Measurements from ENCODE around the gene TSHZ2. TPM values are rescaled to one million over a fixed set of nuclear protein-coding genes. Genes with fewer than 3 reads are reported as not detected.

TSHZ2 gene
- total RNA-seq, 1 experiment from 2014 or later, result 0.07 TPM

DNA sequence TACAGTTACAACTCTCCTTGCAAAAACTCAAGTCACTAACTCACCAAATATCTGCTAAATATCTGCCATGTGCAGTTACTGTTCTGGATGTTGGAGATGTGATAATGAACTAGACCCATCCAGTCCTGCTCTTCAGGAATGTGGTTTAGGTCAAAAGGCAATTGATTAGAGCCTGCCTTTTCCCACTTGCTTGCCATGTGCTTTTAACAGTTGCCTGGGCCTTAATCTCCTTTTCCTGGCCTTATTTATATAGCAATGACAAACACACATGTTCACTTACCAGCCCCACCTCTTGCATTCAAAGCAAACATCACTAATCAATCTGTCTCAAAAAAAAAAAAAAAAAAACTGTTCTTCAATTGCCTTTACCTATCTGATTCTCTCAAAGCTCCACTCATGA is 422.3 kb downstream of the TSHZ2 start:
- no peak for TF ChIP-seq SP1 (IDR thresholded peaks at IDR 0.05; ENCODE audit: low read depth)
- no peak for TF ChIP-seq EGR1 (IDR thresholded peaks at IDR 0.05; ENCODE audit: low read depth)
- TF ChIP-seq JUND (IDR thresholded peaks at IDR 0.05), result no peak
- no peak for TF ChIP-seq TCF7L2 (IDR thresholded peaks at IDR 0.05; ENCODE audit: borderline replicate concordance, extremely low read depth, insufficient read depth, insufficient read length)
- no peak for TF ChIP-seq ZFX (IDR thresholded peaks at IDR 0.05)
- TF ChIP-seq, protein P1, sequence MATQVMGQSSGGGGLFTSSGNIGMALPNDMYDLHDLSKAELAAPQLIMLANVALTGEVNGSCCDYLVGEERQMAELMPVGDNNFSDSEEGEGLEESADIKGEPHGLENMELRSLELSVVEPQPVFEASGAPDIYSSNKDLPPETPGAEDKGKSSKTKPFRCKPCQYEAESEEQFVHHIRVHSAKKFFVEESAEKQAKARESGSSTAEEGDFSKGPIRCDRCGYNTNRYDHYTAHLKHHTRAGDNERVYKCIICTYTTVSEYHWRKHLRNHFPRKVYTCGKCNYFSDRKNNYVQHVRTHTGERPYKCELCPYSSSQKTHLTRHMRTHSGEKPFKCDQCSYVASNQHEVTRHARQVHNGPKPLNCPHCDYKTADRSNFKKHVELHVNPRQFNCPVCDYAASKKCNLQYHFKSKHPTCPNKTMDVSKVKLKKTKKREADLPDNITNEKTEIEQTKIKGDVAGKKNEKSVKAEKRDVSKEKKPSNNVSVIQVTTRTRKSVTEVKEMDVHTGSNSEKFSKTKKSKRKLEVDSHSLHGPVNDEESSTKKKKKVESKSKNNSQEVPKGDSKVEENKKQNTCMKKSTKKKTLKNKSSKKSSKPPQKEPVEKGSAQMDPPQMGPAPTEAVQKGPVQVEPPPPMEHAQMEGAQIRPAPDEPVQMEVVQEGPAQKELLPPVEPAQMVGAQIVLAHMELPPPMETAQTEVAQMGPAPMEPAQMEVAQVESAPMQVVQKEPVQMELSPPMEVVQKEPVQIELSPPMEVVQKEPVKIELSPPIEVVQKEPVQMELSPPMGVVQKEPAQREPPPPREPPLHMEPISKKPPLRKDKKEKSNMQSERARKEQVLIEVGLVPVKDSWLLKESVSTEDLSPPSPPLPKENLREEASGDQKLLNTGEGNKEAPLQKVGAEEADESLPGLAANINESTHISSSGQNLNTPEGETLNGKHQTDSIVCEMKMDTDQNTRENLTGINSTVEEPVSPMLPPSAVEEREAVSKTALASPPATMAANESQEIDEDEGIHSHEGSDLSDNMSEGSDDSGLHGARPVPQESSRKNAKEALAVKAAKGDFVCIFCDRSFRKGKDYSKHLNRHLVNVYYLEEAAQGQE (IDR thresholded peaks at IDR 0.05; ENCODE audit: low read depth), result no peak
- no peak for TF ChIP-seq POLR2AphosphoS5 (IDR thresholded peaks at IDR 0.05; ENCODE audit: low read depth, low read length)
- TF ChIP-seq ELF1 (IDR thresholded peaks at IDR 0.05; ENCODE audit: borderline replicate concordance, low read depth), result no peak
- TF ChIP-seq SRF (IDR thresholded peaks at IDR 0.05; ENCODE audit: low read depth), result no peak
- no peak for TF ChIP-seq EZH2 (IDR thresholded peaks at IDR 0.05)
- TF ChIP-seq EZH2phosphoT487 (IDR thresholded peaks at IDR 0.05; ENCODE audit: borderline replicate concordance), result no peak
- TF ChIP-seq SIN3A (IDR thresholded peaks at IDR 0.05; ENCODE audit: low read depth), result no peak
- TF ChIP-seq CBX3 (IDR thresholded peaks at IDR 0.05; ENCODE audit: low read depth), result no peak
- TF ChIP-seq, protein P2, sequence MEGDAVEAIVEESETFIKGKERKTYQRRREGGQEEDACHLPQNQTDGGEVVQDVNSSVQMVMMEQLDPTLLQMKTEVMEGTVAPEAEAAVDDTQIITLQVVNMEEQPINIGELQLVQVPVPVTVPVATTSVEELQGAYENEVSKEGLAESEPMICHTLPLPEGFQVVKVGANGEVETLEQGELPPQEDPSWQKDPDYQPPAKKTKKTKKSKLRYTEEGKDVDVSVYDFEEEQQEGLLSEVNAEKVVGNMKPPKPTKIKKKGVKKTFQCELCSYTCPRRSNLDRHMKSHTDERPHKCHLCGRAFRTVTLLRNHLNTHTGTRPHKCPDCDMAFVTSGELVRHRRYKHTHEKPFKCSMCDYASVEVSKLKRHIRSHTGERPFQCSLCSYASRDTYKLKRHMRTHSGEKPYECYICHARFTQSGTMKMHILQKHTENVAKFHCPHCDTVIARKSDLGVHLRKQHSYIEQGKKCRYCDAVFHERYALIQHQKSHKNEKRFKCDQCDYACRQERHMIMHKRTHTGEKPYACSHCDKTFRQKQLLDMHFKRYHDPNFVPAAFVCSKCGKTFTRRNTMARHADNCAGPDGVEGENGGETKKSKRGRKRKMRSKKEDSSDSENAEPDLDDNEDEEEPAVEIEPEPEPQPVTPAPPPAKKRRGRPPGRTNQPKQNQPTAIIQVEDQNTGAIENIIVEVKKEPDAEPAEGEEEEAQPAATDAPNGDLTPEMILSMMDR (IDR thresholded peaks at IDR 0.05 in 2 of 3, conservative IDR thresholded peaks at IDR 0.05 in 1 of 3; ENCODE audit: borderline replicate concordance in 1 of 3, insufficient read depth in 1 of 3, low read depth in 2 of 3, low read length in 2 of 3), result no peak
- TF ChIP-seq, protein P3, sequence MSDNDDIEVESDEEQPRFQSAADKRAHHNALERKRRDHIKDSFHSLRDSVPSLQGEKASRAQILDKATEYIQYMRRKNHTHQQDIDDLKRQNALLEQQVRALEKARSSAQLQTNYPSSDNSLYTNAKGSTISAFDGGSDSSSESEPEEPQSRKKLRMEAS (IDR thresholded peaks at IDR 0.05), result no peak
- TF ChIP-seq, protein P4, sequence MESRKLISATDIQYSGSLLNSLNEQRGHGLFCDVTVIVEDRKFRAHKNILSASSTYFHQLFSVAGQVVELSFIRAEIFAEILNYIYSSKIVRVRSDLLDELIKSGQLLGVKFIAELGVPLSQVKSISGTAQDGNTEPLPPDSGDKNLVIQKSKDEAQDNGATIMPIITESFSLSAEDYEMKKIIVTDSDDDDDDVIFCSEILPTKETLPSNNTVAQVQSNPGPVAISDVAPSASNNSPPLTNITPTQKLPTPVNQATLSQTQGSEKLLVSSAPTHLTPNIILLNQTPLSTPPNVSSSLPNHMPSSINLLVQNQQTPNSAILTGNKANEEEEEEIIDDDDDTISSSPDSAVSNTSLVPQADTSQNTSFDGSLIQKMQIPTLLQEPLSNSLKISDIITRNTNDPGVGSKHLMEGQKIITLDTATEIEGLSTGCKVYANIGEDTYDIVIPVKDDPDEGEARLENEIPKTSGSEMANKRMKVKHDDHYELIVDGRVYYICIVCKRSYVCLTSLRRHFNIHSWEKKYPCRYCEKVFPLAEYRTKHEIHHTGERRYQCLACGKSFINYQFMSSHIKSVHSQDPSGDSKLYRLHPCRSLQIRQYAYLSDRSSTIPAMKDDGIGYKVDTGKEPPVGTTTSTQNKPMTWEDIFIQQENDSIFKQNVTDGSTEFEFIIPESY (IDR thresholded peaks at IDR 0.05; ENCODE audit: extremely low read depth, insufficient replicate concordance, low read length), result no peak
- TF ChIP-seq POLR2A (IDR thresholded peaks at IDR 0.05; ENCODE audit: borderline replicate concordance, extremely low read depth, insufficient read depth, insufficient read length), result no peak
- Histone ChIP-seq H3K4me1 (ENCODE audit: control insufficient read depth in 1 of 2, insufficient read depth in 2 of 2, low read length in 2 of 2) (no peaks in the 10 kb centered on the region), H3K27me3 (ENCODE audit: insufficient read depth, low read length) (0 out of 2 replicates have a peak, but pooled peaks cover 4% of the 10 kb centered on the region), H2AFZ (ENCODE audit: low read depth, low read length, poor library complexity, severe bottlenecking) (no peak overlapping the region), H3K9me2 (ENCODE audit: insufficient read depth) (no peaks in the 10 kb centered on the region), H3K4me3 (replicated peaks in 1 of 2; ENCODE audit: low read depth in 1 of 2, low read length in 2 of 2) (no peak overlapping the region), H3K36me3 (ENCODE audit: control insufficient read depth in 1 of 2, insufficient read depth in 2 of 2, low read length in 2 of 2) (no peaks in the 10 kb centered on the region), H3K9me3 (ENCODE audit: control insufficient read depth in 1 of 2, insufficient read depth in 1 of 2, low read depth in 1 of 2, low read length in 2 of 2) (no peaks in the 10 kb centered on the region), H3K27ac (ENCODE audit: low read depth, low read length) (no peak overlapping the region), H3K9ac (ENCODE audit: low read length) (no peak overlapping the region), H4K20me1 (ENCODE audit: insufficient read depth) (no peaks in the 10 kb centered on the region), H3K4me2 (ENCODE audit: low read length) (no peak overlapping the region), H3K79me2 (ENCODE audit: insufficient read depth, low read length) (no peaks in the 10 kb centered on the region)
- BruUV-seq (replicated peaks), result no TSS peak
- ATAC-seq (no peak), DNase-seq (ENCODE audit: low read depth, low spot score) (no peak)
- ChIA-PET POLR2A (no interaction called here), RAD21 (ENCODE audit: low non-redundant PET in 1 of 2, low total read pairs in 2 of 2, uncharacterized antibody in 2 of 2, unreplicated experiment in 2 of 2) (no interaction called here), CTCF (no interaction called here)
- intact Hi-C loops (cut with micrococcal nuclease), result no loop called here

Data from HCT116 (cell line).